Loucy (cell line): Measurements from ENCODE around the gene RBMS3.

Experiments
- H2AFZ ChIP-seq: fragments of 200-600 bp; sonication (generic); 2 replicates; pipeline ENCODE4 v1.6.0; 2016; ENCODE audit warnings: antibody characterized with exemption, mild to moderate bottlenecking, low read length, moderate library complexity
- H3F3A ChIP-seq: fragments of 200-600 bp; 2 replicates; pipeline ENCODE4 v1.6.0; 2016; ENCODE audit warnings: antibody characterized with exemption, low read depth, mild to moderate bottlenecking
- H3K27me3 ChIP-seq: fragments of 200-600 bp; sonication (generic); 2 replicates; pipeline ENCODE4 v1.6.1; 2014; ENCODE audit warnings: low read length, mild to moderate bottlenecking; ENCODE audit not compliant: insufficient read depth, poor library complexity, severe bottlenecking
- H3K36me3 ChIP-seq: fragments of 200-600 bp; sonication (generic); 2 replicates; pipeline ENCODE4 v1.6.1; 2016; ENCODE audit warnings: low read length; ENCODE audit not compliant: insufficient read depth
- H3K4me1 ChIP-seq: fragments of 200-600 bp; sonication (generic); 2 replicates; pipeline ENCODE4 v1.5.1; 2014; ENCODE audit warnings: low read length, mild to moderate bottlenecking; ENCODE audit not compliant: insufficient read depth, poor library complexity, severe bottlenecking
- H3K4me2 ChIP-seq: fragments of 200-600 bp; sonication (generic); 2 replicates; pipeline ENCODE4 v1.6.0; 2014; ENCODE audit warnings: antibody characterized with exemption, low read length, low read depth, mild to moderate bottlenecking; ENCODE audit not compliant: poor library complexity, severe bottlenecking
- H3K4me3 ChIP-seq: fragments of 200-600 bp; sonication (generic); 2 replicates; pipeline ENCODE4 v1.5.1; 2014; ENCODE audit warnings: low read length, mild to moderate bottlenecking, mixed read lengths; ENCODE audit not compliant: poor library complexity, severe bottlenecking
- H3K79me2 ChIP-seq: fragments of 200-600 bp; sonication (generic); 2 replicates; pipeline ENCODE4 v1.6.1; 2014; ENCODE audit warnings: low read length; ENCODE audit not compliant: insufficient read depth
- H3K9ac ChIP-seq: fragments of 200-600 bp; sonication (generic); 2 replicates; pipeline ENCODE4 v1.6.0; 2014; ENCODE audit warnings: mild to moderate bottlenecking, low read depth, low read length, moderate library complexity; ENCODE audit not compliant: poor library complexity, severe bottlenecking
- H3K9me2 ChIP-seq: fragments of 200-600 bp; sonication (generic); replicated peaks from 2 replicates; pipeline ENCODE4 v1.6.1; 2016; ENCODE audit warnings: low read depth, low read length, mixed read lengths
- H3K9me3 ChIP-seq: fragments of 200-600 bp; sonication (generic); 2 replicates; pipeline ENCODE4 v1.6.1; 2014; ENCODE audit warnings: mild to moderate bottlenecking, antibody characterized with exemption, low read length, low read depth; ENCODE audit not compliant: insufficient read depth
- H4K20me1 ChIP-seq: fragments of 200-600 bp; sonication (generic); 2 replicates; pipeline ENCODE4 v1.6.0; 2014; ENCODE audit warnings: antibody characterized with exemption, low read length, mild to moderate bottlenecking; ENCODE audit not compliant: insufficient read depth, poor library complexity, severe bottlenecking
- EZH2phosphoT487 ChIP-seq: fragments of 200-600 bp; IDR thresholded peaks from 2 replicates; pipeline ENCODE4 v1.6.1; 2018; ENCODE audit warnings: antibody characterized with exemption, mild to moderate bottlenecking, moderate library complexity, borderline replicate concordance
- TF ChIP-seq, protein P1 (sequence below): fragments of 200-600 bp; sonication (generic); conservative IDR thresholded peaks from 2 replicates; pipeline ENCODE4 v1.5.1; 2014; ENCODE audit warnings: mild to moderate bottlenecking, antibody characterized with exemption, low read length

Gene RBMS3

DNA sequence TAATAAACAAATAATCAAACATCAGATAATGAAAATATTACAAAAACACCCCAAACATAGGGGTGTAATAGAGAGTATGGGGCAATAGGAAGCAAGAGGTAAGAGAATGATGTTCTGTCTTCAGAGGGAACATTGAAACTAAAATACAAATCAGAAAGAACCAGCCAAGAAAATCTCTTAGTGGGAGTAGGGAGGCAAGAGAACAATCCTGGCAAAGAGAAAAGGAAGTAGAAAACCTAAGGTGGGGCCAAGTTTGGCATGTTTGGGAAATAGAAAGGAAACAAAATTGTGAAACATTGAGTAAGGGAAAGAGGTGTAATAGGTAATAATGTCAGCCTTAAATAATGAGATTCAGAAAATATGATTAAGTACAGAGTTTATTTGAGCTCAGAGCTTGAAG is 467.1 kb downstream of the RBMS3 start:
- H3K27me3 ChIP-seq, result no peaks in the 10 kb centered on the region

DNA sequence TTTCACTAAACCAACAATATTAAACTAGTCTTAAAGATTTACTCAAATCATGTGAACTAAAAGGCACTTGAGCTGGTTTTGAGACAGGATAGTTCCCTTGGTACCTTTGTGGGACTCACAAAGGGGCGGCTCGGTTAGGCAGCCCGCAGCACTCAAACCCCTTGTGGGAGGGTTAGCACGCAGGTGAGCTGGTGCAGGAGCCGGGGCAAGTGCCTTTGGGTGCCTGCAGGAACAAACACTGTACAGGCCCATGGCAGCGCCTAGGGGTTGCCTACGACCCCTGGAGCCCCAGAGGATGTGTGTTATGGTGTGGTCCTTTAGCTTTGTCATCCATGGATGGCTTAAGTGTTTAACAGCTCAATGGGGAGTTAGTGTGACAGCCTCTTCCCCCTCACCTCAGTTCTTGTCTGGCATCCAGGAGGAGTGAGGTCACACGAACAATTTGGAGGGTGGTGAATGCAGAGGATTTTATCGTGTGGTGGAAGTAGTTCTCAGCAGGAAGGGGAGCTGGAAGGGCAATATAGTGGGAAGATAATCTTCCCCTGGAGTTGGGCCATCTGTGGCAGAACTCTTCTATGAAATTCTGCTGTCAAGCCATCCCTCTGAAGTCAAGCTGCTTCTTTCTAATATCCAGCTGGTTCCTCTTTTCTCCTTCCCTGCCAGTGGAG is 470.9 kb downstream of the RBMS3 start:
- Histone ChIP-seq H4K20me1 (no peaks in the 10 kb centered on the region), H3K9ac (no peak overlapping the region), H3K36me3 (no peaks in the 10 kb centered on the region), H3K4me3 (no peak overlapping the region), H3F3A (no peaks in the 10 kb centered on the region), H2AFZ (no peak overlapping the region), H3K9me3 (no peaks in the 10 kb centered on the region), H3K79me2 (no peaks in the 10 kb centered on the region), H3K27me3 (no peaks in the 10 kb centered on the region), H3K4me1 (no peaks in the 10 kb centered on the region), H3K4me2 (no peak overlapping the region), H3K9me2 (no peaks in the 10 kb centered on the region)
- no peak for TF ChIP-seq EZH2phosphoT487
- TF ChIP-seq, protein P1, sequence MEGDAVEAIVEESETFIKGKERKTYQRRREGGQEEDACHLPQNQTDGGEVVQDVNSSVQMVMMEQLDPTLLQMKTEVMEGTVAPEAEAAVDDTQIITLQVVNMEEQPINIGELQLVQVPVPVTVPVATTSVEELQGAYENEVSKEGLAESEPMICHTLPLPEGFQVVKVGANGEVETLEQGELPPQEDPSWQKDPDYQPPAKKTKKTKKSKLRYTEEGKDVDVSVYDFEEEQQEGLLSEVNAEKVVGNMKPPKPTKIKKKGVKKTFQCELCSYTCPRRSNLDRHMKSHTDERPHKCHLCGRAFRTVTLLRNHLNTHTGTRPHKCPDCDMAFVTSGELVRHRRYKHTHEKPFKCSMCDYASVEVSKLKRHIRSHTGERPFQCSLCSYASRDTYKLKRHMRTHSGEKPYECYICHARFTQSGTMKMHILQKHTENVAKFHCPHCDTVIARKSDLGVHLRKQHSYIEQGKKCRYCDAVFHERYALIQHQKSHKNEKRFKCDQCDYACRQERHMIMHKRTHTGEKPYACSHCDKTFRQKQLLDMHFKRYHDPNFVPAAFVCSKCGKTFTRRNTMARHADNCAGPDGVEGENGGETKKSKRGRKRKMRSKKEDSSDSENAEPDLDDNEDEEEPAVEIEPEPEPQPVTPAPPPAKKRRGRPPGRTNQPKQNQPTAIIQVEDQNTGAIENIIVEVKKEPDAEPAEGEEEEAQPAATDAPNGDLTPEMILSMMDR, result no peak

More for the DNA sequence above, 467.1 kb downstream of the RBMS3 start:
- no peaks in the 10 kb centered on the region for H4K20me1 ChIP-seq
- H3K36me3 ChIP-seq, result no peaks in the 10 kb centered on the region
- no peak overlapping the region for H3K9ac ChIP-seq
- no peak for TF ChIP-seq EZH2phosphoT487
- TF ChIP-seq, protein P1, result no peak
- H3K4me1 ChIP-seq, result no peaks in the 10 kb centered on the region
- H3K4me3 ChIP-seq, result no peak overlapping the region
- H3K9me3 ChIP-seq, result no peaks in the 10 kb centered on the region
- H3K9me2 ChIP-seq, result no peaks in the 10 kb centered on the region
- no peak overlapping the region for H3K4me2 ChIP-seq
- no peaks in the 10 kb centered on the region for H3F3A ChIP-seq
- no peak overlapping the region for H2AFZ ChIP-seq
- H3K79me2 ChIP-seq, result no peaks in the 10 kb centered on the region

DNA sequence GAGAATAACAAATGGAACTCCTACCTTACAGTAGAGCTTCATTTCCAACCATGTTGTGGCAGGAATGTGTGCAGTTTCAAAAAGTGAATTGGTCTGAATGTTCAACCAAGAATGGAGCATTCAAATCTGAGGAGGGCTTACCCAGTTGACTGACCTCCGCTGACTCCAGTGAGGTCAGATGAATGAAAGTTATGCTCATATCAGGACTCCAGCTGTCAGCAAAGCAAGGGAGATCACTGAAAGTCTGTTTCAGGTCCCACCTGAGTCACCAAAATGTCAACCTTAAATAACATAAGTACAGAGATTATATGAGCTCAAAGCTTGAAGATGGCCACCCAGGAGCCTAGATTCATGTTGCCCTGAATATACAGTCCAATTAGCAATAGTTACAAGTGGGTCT is 473.5 kb downstream of the RBMS3 start:
- H3K79me2 ChIP-seq, result no peaks in the 10 kb centered on the region
- no peak overlapping the region for H3K9ac ChIP-seq
- H3K9me2 ChIP-seq, result no peaks in the 10 kb centered on the region
- H4K20me1 ChIP-seq, result no peaks in the 10 kb centered on the region
- no peak overlapping the region for H3K4me2 ChIP-seq
- H3F3A ChIP-seq, result no peaks in the 10 kb centered on the region
- H3K27me3 ChIP-seq, result no peaks in the 10 kb centered on the region
- no peak for TF ChIP-seq EZH2phosphoT487
- TF ChIP-seq, protein P1, result no peak
- no peak overlapping the region for H3K4me3 ChIP-seq
- H2AFZ ChIP-seq, result no peak overlapping the region
- H3K36me3 ChIP-seq, result no peaks in the 10 kb centered on the region
- no peaks in the 10 kb centered on the region for H3K4me1 ChIP-seq
- no peaks in the 10 kb centered on the region for H3K9me3 ChIP-seq
